ENCODE measurements around the gene DHRS13. TPM values are rescaled to one million over a fixed set of nuclear protein-coding genes. Genes with fewer than 3 reads are reported as not detected.

Gene DHRS13
- total and polyA plus RNA-seq, 10 of the 15 experiments (the other 5 are each of a cell fraction or from before 2014, with no cell fraction given), result 0.18 to 55.2 (median 31.3) TPM; not detected in 1

GRCh38 chr17:28896884-28897768, 5.8 kb downstream of the DHRS13 start, which contains the start of gene FLOT2 (continued):
- TF ChIP-seq BCL3 (IDR thresholded peaks at IDR 0.05; ENCODE audit: borderline replicate concordance, insufficient read depth, low read depth, low read length, poor library complexity, severe bottlenecking), result peak; percentile 73
- TF ChIP-seq SUZ12 (IDR thresholded peaks at IDR 0.05; ENCODE audit: unreplicated experiment), result no peak
- TF ChIP-seq PKNOX1 (IDR thresholded peaks at IDR 0.05), result no peak
- no peak for TF ChIP-seq WRNIP1 (IDR thresholded peaks at IDR 0.05; ENCODE audit: borderline replicate concordance, low read depth, low read length)
- no peak for TF ChIP-seq IRF3 (IDR thresholded peaks at IDR 0.05)
- no peak for TF ChIP-seq HSF1 (IDR thresholded peaks at IDR 0.05; ENCODE audit: low read depth, low read length)
- TF ChIP-seq ZBTB11 (CRISPR knock-in tag; IDR thresholded peaks at IDR 0.05), result no peak
- no peak for TF ChIP-seq ASH2L (IDR thresholded peaks at IDR 0.05; ENCODE audit: borderline replicate concordance, low read depth)
- TF ChIP-seq TARDBP (IDR thresholded peaks at IDR 0.05; ENCODE audit: borderline replicate concordance), result no peak
- TF ChIP-seq ZNF592 (IDR thresholded peaks at IDR 0.05), result peak; percentile 33; the same call in 1 of the 2 replicates
- no peak for TF ChIP-seq SREBF2 (IDR thresholded peaks at IDR 0.05; ENCODE audit: low read length)
- TF ChIP-seq NFYA (IDR thresholded peaks at IDR 0.05; ENCODE audit: borderline replicate concordance, low read depth, low read length), result no peak
- TF ChIP-seq NFYB (IDR thresholded peaks at IDR 0.05; ENCODE audit: insufficient read depth, low read depth, low read length), result no peak
- TF ChIP-seq LARP7 (IDR thresholded peaks at IDR 0.05), result peak; percentile 93
- TF ChIP-seq MEF2A (IDR thresholded peaks at IDR 0.05; ENCODE audit: insufficient read depth, low read depth, low read length), result no peak

Data from GM12878 (cell line).